GM21526 (cell line): ENCODE results near the gene DCP2.

ENCODE experiments used
- ATAC-seq: cut with Tn5 transposase; IDR thresholded peaks from one replicate; pipeline ENCODE4 v1.9.1; 2021; ENCODE audit warnings: moderate library complexity; ENCODE audit not compliant: unreplicated experiment, low FRiP score

The DCP2 gene

DNA sequence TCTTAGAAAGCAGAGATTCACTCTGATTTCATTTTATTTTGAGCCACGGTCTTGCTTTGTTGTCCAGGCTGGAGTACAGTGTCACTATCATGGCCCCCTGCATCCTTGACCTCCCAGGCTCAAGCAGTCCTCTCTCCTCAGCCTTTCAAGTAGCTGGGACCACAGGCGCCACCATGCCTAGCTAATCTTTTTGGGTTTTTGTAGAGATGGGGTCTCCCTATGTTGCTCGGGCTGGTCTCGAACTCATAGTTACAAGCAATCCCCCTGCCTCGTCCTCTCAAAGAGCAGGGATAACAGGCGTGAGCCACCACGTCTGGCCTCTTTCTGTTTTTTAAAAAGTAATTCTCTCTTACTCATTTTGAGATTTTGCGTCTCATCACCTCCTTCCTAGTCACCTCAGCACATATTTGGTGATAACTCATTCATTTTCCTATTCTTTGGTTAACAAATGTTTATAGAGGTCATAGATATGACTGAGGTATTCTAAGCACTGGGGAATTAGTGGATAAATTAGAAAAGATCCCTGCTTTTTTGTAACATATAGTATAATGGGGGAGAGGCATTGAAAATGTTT is 10.8 kb upstream of the DCP2 start:
- no peak for ATAC-seq

DNA sequence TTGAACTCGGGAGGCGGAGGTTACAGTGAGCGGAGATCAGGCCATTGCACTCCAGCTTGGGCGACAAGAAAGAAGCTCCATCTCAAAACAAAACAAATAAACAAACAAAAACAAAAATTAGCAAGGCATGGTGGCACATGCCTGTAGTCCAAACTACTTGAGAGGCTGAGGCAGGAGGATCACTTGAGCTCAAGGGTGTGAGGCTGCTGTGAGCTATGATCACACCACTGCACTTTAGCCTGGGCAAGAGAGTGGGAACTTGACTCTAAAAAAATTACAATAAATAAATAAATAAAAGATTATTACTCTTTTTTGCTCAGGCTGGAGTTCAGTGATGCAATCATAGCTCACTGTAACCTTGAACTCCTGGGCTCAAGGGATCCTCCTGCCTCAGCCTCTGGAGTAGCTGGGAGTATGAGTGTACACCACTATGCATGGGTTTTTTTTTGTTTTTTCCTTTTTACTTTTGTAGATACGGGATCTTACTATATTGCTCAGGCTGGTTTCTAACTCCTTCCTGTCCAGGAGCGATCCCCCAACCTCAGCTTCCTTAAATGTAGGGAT is 9.0 kb upstream of the DCP2 start:
- ATAC-seq = no peak

DNA sequence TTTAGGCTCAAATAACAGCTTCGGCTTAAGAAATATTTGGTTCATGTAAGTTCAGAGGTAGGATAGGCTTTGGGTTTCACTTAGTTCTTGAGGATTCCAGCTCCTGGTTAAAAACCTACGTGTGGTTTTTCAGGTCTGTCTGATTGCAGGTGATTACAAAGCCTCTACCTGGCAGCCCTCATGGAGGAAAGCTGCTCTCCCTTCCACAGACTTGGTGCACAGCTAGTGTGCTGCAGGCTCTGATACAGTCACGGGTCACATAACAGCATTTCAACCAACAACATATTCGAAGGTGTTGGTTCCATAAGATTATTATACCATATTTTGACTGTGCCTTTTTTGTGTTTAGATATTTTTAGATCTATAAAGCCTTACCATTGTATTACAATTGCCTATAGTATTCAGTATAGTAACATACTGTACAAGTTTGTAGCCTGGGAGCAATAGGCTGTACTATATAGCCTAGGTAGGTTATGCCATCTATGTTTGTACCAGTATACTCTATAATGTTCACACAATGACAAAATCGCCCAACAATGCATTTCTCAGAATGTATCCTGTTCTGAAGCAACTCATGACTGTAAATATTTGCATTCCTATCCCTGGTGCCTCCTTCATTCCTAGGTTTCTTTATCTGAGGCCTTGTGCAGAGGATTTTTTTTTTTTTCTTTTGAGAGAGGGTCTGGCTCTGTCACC is 8.0 kb upstream of the DCP2 start:
- ATAC-seq = no peak

DNA sequence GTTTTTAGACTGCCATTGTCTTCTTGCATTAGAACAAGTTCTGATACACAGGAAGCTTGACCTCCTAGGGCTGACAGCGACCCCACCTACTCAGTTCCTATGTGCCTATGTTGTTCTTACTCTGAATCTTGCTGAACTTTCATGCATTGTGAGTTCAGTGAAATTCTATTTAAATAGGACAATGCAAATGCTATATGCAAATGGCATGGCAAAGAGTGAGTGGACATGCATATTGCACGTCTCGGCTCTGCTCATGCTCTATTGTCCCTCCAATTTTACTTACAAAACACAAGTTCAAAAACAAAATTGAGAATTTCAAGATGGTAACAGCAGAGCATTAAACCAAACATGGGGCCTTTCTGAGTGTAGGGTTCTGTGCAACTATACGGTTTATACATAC is 5.3 kb upstream of the DCP2 start:
- ATAC-seq = no peak

DNA sequence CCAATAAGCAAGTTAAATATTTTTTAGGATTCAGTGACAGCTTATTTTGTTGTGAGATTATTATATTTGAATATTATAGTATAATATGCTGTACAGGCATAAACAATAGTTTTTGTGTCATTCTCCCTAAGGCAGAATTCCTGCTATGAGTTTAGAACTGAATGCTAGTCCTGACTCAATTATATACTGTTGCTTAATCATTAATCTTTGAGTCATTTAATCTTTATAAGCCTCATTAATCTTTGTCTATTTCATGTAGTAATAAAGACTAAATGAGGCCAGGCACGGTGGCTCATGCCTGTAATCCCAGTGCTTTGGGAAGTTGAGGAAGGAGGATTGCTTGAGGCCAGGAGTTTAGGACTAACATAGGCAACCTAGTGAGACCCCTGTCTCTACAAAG is 3.6 kb upstream of the DCP2 start:
- ATAC-seq = no peak

DNA sequence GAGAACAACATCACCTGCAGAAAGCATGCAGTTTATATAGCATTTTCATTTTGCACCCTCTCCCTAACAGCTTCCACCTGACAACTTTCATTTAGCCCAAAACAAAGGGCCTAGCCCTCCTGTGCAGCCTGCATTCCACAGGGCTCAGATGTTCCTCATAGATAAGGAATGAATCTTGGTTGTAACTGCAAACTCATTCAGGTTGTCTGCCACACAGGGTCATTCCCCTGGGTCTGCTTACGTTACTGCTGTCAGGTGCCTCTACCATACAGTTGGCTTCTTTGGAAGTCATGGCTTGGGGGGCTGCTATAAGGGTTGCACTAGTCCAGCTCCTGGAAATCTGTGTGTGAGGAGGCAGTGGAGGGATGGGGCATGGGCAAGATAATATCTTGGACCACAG is 2.7 kb upstream of the DCP2 start:
- ATAC-seq = no peak

- ATAC-seq = no peak
Measured at GRCh38 chr5:112974901-112975300, 1.7 kb upstream of the DCP2 start.

GRCh38 chr5:112975721-112976431 is 722 bp upstream of the DCP2 start:
- ATAC-seq = peak; percentile 17

GRCh38 chr5:112977440-112977861 is 853 bp downstream of the DCP2 start:
- no peak for ATAC-seq

DNA sequence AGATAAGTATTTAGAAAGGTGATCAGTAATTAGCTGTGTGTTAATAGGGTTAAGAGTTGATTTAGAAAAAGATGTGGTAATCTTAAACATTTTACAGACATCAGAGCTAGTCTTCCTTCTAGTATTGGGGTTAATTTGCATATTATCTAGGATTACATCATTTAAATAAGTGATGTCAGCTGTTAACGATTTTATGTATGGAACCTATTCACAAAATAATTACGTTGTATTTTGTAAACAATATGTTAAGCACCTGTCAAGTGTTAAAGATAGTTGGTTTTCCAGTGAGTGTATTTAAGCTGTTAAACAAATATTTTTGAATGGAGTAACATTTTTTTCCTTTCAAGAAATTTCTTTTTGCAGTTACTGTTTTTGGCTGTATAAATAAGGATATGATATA is 2.2 kb downstream of the DCP2 start:
- ATAC-seq = no peak

GRCh38 chr5:112979723-112980122 is 3.1 kb downstream of the DCP2 start:
- ATAC-seq = no peak

GRCh38 chr5:112983363-112983762 is 6.8 kb downstream of the DCP2 start:
- ATAC-seq = no peak

- no peak for ATAC-seq
Measured at GRCh38 chr5:112986224-112986623, 9.6 kb downstream of the DCP2 start.

GRCh38 chr5:112995764-112996618 is 19.4 kb downstream of the DCP2 start:
- peak; percentile 76 for ATAC-seq

DNA sequence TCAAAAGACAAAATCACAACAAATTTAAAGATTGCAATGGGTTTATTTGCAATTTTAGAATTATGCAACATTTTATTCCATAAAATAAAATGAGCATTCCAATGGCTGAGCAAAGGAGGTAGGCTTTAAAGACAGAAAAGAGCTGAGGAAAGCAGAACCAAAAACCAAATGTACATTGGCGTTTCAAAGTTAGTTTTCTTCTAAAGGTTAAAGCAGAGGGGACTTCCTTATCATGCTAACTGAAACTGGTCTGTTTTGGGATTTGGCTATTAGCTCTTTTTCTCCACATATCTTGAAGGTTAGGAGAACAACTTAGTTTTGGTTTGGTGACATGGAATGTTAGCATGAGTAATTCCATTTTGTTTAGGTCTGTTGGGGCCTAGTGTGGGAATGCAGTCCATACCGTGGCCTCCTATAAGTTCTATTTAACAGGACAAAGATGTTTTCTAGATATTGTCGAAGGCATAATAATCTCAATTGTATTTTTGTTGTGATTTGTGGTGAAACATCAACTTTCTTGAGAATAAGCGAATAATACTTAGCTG is 20.3 kb downstream of the DCP2 start:
- no peak for ATAC-seq

DNA sequence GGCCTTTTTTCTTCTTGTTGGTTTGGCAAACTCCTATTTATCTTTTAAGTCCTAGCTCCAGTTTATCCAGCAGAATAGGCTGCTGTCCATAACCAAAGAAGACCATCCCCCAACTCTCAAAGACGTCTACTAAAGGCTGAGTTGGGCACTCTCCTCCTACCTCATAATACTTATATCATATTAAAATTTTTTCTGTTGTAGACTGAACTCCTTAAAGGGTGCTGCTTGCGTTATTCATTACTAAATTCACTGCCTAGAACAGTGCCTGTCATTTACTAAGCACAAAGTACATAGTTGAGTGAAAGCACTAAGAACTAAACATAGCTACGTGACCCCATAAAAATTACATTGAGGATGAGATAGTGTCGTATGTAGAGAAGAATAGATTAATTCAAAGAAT is 21.7 kb downstream of the DCP2 start:
- ATAC-seq = no peak

- ATAC-seq = no peak
Measured at GRCh38 chr5:113000466-113000865, 23.9 kb downstream of the DCP2 start.

DNA sequence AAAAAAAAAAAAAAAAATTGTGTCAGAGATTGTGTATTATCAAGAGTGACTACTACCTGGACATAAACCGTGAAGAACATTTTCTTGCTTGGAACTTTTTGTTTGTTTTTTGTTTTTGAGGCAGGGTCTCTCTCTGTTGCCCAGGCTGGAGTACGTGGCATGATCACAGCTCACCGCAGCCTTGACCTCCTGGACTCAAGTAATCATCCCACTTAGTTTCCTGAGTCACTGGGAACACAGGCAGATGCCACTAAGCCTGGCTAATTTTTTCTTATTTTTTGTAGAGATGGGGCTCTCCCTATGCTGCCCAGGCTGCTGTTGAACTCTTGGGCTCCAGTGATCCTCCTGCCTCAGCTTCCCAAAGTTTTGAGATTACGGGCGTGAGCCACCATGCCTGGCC is 25.8 kb downstream of the DCP2 start:
- no peak for ATAC-seq

DNA sequence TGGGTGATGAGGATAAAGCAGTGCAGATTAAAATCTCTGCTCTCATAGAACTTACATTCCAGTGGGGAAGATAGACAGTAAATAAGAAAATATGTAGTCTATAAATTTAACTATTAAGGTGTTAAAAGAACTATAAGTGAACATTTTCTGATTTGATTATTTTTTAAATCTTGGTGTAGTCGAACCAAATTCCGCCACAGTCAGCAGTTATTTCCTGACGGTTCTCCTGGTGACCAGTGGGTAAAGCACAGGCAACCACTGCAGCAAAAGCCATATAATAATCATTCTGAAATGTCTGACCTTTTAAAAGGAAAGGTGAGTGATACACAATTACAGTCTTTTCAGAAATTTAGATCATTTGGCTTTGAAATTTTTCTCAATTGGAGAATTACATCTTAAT is 27.2 kb downstream of the DCP2 start:
- ATAC-seq = no peak

DNA sequence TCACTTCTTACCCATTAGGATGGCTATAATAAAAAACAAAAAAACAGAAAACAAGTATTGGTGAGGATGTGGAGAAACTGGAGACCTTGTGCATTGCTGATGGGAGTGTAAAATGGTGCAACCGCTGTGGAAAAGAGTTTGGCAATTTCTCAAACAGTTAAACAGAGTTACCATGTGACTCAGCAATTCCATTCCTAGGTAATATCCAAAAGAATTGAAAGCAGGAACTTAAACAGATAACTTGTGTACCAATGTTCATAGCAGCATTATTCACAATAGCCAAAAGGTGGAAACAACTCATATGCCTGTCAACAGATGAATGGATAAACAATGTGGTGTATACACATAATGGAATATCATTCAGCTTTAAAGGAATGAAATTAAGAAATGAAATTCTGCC is 28.9 kb downstream of the DCP2 start:
- no peak for ATAC-seq
